ENCODE measurements around the gene EFCC1.

GRCh38 chr3:129050556-129051295 is 49.6 kb downstream of the EFCC1 start:
- TF ChIP-seq CTCF (IDR thresholded peaks at IDR 0.05; ENCODE audit: low read depth, low read length, poor library complexity, severe bottlenecking) (no peak), EZH2phosphoT487 (IDR thresholded peaks at IDR 0.05; ENCODE audit: borderline replicate concordance, low read length) (no peak)
